ENCODE measurements around the gene KHDRBS2. TPM values are rescaled to one million over a fixed set of nuclear protein-coding genes. Genes with fewer than 3 reads are reported as not detected.

Gene KHDRBS2
- total RNA-seq, 4 donors from 2014 or later: 0.47 to 23.9 (median 3.0) TPM

DNA sequence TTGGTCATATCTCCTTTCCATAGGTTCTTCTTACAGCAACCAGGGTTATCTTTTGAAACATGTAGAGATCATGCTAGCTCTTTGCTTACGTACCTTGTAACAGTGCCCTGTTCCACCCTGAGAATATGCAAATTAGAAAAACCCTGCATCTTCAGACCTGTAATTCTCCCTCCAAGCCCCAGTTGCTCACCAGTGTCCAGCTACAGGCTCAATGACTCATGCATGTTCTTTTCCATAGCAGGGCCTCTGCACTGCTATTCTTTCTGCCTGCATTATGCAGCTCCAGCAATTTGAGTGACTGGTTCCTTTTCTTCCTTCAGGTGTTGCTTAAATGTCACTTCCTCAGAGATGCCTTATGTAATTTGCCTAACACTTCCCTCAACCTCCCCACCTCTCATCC, 636.2 kb downstream of the KHDRBS2 start:
- no peak for DNase-seq
- no peak overlapping the region for H3K27ac ChIP-seq
- no peaks in the 10 kb centered on the region for H3K4me1 ChIP-seq
- H3K9me3 ChIP-seq: peaks cover 0 to 4% (median 0%) of the 10 kb centered on the region in 4 donors
- H3K36me3 ChIP-seq: no peaks in the 10 kb centered on the region
- no peaks in the 10 kb centered on the region for H3K27me3 ChIP-seq
- H3K4me3 ChIP-seq: no peak overlapping the region
- TF ChIP-seq POLR2A (IDR thresholded peaks at IDR 0.05): no peak
- TF ChIP-seq, protein P1, sequence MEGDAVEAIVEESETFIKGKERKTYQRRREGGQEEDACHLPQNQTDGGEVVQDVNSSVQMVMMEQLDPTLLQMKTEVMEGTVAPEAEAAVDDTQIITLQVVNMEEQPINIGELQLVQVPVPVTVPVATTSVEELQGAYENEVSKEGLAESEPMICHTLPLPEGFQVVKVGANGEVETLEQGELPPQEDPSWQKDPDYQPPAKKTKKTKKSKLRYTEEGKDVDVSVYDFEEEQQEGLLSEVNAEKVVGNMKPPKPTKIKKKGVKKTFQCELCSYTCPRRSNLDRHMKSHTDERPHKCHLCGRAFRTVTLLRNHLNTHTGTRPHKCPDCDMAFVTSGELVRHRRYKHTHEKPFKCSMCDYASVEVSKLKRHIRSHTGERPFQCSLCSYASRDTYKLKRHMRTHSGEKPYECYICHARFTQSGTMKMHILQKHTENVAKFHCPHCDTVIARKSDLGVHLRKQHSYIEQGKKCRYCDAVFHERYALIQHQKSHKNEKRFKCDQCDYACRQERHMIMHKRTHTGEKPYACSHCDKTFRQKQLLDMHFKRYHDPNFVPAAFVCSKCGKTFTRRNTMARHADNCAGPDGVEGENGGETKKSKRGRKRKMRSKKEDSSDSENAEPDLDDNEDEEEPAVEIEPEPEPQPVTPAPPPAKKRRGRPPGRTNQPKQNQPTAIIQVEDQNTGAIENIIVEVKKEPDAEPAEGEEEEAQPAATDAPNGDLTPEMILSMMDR (IDR thresholded peaks at IDR 0.05): no peak

DNA sequence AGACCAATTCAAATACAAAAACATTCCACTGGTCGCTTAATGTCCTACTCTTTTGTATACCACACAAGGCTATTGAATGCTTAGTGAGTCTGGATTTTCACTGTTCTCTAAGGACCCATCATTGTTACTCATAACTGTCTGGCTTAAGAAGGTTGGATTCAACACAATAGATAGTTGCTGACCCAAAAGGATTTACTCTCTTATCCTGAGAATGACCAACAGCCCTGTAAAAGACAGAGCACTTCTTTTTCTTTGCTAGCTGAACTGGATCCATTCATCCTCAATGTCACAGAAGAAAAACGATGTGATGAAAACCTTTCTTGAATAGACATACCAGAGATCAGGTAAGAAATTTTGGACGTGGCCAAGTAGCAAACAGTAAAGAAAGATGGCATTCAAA, 645.6 kb downstream of the KHDRBS2 start:
- H3K27me3 ChIP-seq: no peaks in the 10 kb centered on the region
- no peak overlapping the region for H3K4me3 ChIP-seq
- no peaks in the 10 kb centered on the region for H3K4me1 ChIP-seq
- no peak overlapping the region for H3K27ac ChIP-seq
- TF ChIP-seq, protein P1 (IDR thresholded peaks at IDR 0.05): no peak
- TF ChIP-seq POLR2A (IDR thresholded peaks at IDR 0.05): no peak
- no peaks in the 10 kb centered on the region for H3K36me3 ChIP-seq
- DNase-seq: no peak
- no peaks in the 10 kb centered on the region for H3K9me3 ChIP-seq

Measured in Peyer's patch (tissue), 4 donors.